GM23248 (cell line): Measurements from ENCODE around the gene FURIN. TPM values are rescaled to one million over a fixed set of nuclear protein-coding genes. Genes with fewer than 3 reads are reported as not detected.

Experiments
- DNase-seq: peaks from one replicate; pipeline ENCODE4 v3.0.0-alpha.2; 2015
- H2AFZ ChIP-seq: fragments of 200-600 bp; sonication (generic); 2 replicates; pipeline ENCODE4 v1.6.1; 2016; ENCODE audit warnings: antibody characterized with exemption
- H3F3A ChIP-seq: fragments of 200-600 bp; sonication (generic); 2 replicates; pipeline ENCODE4 v1.6.1; 2016; ENCODE audit warnings: mild to moderate bottlenecking, antibody characterized with exemption, mixed run types; ENCODE audit not compliant: insufficient read depth
- H3K27ac ChIP-seq: fragments of 200-600 bp; sonication (generic); 2 replicates; pipeline ENCODE4 v1.5.1; 2016; ENCODE audit warnings: mild to moderate bottlenecking
- H3K27me3 ChIP-seq: fragments of 200-600 bp; sonication (generic); replicated peaks from 2 replicates; pipeline ENCODE4 v1.6.1; 2016; ENCODE audit warnings: mild to moderate bottlenecking; ENCODE audit not compliant: insufficient read depth
- H3K36me3 ChIP-seq: fragments of 200-600 bp; sonication (generic); 2 replicates; pipeline ENCODE4 v1.6.1; 2016; ENCODE audit warnings: low read depth, mild to moderate bottlenecking
- H3K4me1 ChIP-seq: fragments of 200-600 bp; sonication (generic); 2 replicates; pipeline ENCODE4 v1.6.1; 2016; ENCODE audit warnings: mild to moderate bottlenecking; ENCODE audit not compliant: insufficient read depth
- H3K4me2 ChIP-seq: fragments of 200-600 bp; sonication (generic); one replicate; pipeline ENCODE4 v1.6.1; 2016; ENCODE audit warnings: mild to moderate bottlenecking; ENCODE audit not compliant: unreplicated experiment
- H3K4me3 ChIP-seq: fragments of 200-600 bp; sonication (generic); 2 replicates; pipeline ENCODE4 v1.5.1; 2016; ENCODE audit warnings: mild to moderate bottlenecking
- H3K79me2 ChIP-seq: fragments of 200-600 bp; sonication (generic); 2 replicates; pipeline ENCODE4 v1.6.1; 2016; ENCODE audit warnings: mild to moderate bottlenecking; ENCODE audit not compliant: insufficient read depth
- H3K9ac ChIP-seq: fragments of 200-600 bp; sonication (generic); 2 replicates; pipeline ENCODE4 v1.6.1; 2016; ENCODE audit warnings: mild to moderate bottlenecking
- H3K9me2 ChIP-seq: fragments of 200-600 bp; sonication (generic); 2 replicates; pipeline ENCODE4 v1.6.1; 2016; ENCODE audit warnings: mixed run types, mild to moderate bottlenecking, moderate library complexity; ENCODE audit not compliant: insufficient read depth
- H3K9me3 ChIP-seq: fragments of 200-600 bp; sonication (generic); one replicate; pipeline ENCODE4 v1.6.1; 2017; ENCODE audit warnings: low read depth
- H4K20me1 ChIP-seq: fragments of 200-600 bp; sonication (generic); 2 replicates; pipeline ENCODE4 v1.6.0; 2016; ENCODE audit not compliant: insufficient read depth
- EZH2 ChIP-seq: fragments of 200-600 bp; sonication (generic); IDR thresholded peaks from 2 replicates; pipeline ENCODE4 v1.6.1; 2018; ENCODE audit warnings: antibody characterized with exemption, mild to moderate bottlenecking; ENCODE audit not compliant: insufficient read depth, poor library complexity, severe bottlenecking
- EZH2phosphoT487 ChIP-seq: fragments of 200-600 bp; sonication (generic); IDR thresholded peaks from 2 replicates; pipeline ENCODE4 v1.6.1; 2018; ENCODE audit warnings: antibody characterized with exemption, moderate library complexity, mild to moderate bottlenecking, low read depth; ENCODE audit not compliant: insufficient read depth
- WGBS, 2 experiments: methylation state at CpG; one replicate each; pipeline ENCODE4 v1.1.6; 2015 to 2017; ENCODE audit warnings: low lambda C conversion rate in 2 of 2, low coverage in 1 of 2; ENCODE audit errors: missing lambda C conversion rate in 2 of 2; 5-methylcytosine and 5-hydroxymethylcytosine counted together
- in situ Hi-C: fragments of 300-500 bp; cut with MboI; formaldehyde crosslinking; loops from 2 replicates; pipeline ENCODE4 v1.15.0; 2020
- polyA plus RNA-seq: library from polyadenylated mRNA; unstranded; fragments of >200 nt; fragmentation: Nextera tagmentation; extraction: Ambion mirVana; gene quantifications from 2 replicates; pipeline ENCODE4 v1.2.1, GENCODE V29; 2016
- total RNA-seq: library from RNA; depleted of rRNA; stranded (reverse); fragments of >200 nt; shearing (Covaris generic); gene quantifications from 2 replicates; pipeline ENCODE4 v1.2.3, GENCODE V29; 2014

The FURIN gene
- total and polyA plus RNA-seq, 2 experiments from 2014 or later = 13.9 to 50.8 TPM

GRCh38 chr15:90857337-90857736 lies 11.1 kb upstream of the FURIN start:
- H3K9me2 ChIP-seq = no peaks in the 10 kb centered on the region
- no peak overlapping the region for H3K4me2 ChIP-seq
- no peaks in the 10 kb centered on the region for H3K36me3 ChIP-seq
- DNase-seq = no peak
- TF ChIP-seq EZH2phosphoT487 = no peak
- no peak for TF ChIP-seq EZH2
- no peak overlapping the region for H3K4me3 ChIP-seq
- H3K4me1 ChIP-seq = peaks cover 3% of the 10 kb centered on the region
- peaks cover 2% of the 10 kb centered on the region; the same call in 1 of the 2 replicates for H3F3A ChIP-seq
- H3K27ac ChIP-seq = no peak overlapping the region
- no peak overlapping the region for H2AFZ ChIP-seq
- H3K27me3 ChIP-seq = no peaks in the 10 kb centered on the region
- H3K9ac ChIP-seq = no peak overlapping the region
- H3K9me3 ChIP-seq = no peaks in the 10 kb centered on the region
- no peaks in the 10 kb centered on the region for H4K20me1 ChIP-seq
- in situ Hi-C loops = no loop called here
- 68 to 72% methylated on average over 8 of the region's 8 CpGs for WGBS, 2 experiments
- no peaks in the 10 kb centered on the region for H3K79me2 ChIP-seq

- H3K79me2 ChIP-seq = no peaks in the 10 kb centered on the region
- WGBS, 2 experiments = 91 to 95% methylated on average over 8 of the region's 8 CpGs
- no peak overlapping the region for H3K4me2 ChIP-seq
- no peak for DNase-seq
- H3K9ac ChIP-seq = no peak overlapping the region
- no peak overlapping the region for H3K27ac ChIP-seq
- H3K9me2 ChIP-seq = no peaks in the 10 kb centered on the region
- H3F3A ChIP-seq = no peaks in the 10 kb centered on the region
- H2AFZ ChIP-seq = no peak overlapping the region
- no peaks in the 10 kb centered on the region for H4K20me1 ChIP-seq
- no peaks in the 10 kb centered on the region for H3K4me1 ChIP-seq
- no peak for TF ChIP-seq EZH2
- no peak for TF ChIP-seq EZH2phosphoT487
- in situ Hi-C loops = no loop called here
- no peaks in the 10 kb centered on the region for H3K9me3 ChIP-seq
- no peaks in the 10 kb centered on the region for H3K27me3 ChIP-seq
- H3K4me3 ChIP-seq = no peak overlapping the region
- no peaks in the 10 kb centered on the region for H3K36me3 ChIP-seq
These were observed 10.4 kb upstream of the FURIN start for GRCh38 chr15:90857883-90858443.

GRCh38 chr15:90859234-90860131 lies 8.9 kb upstream of the FURIN start:
- Histone ChIP-seq H3K27ac (no peak overlapping the region), H3K9me3 (no peaks in the 10 kb centered on the region), H3K9ac (no peak overlapping the region), H3K4me1 (peaks cover 10% of the 10 kb centered on the region), H3K9me2 (no peaks in the 10 kb centered on the region), H3F3A (peaks cover 14% of the 10 kb centered on the region), H4K20me1 (no peaks in the 10 kb centered on the region), H3K4me3 (no peak overlapping the region), H2AFZ (peak overlapping the region; percentile 10; the same call in 1 of the 2 replicates), H3K36me3 (no peaks in the 10 kb centered on the region), H3K4me2 (no peak overlapping the region), H3K79me2 (no peaks in the 10 kb centered on the region), H3K27me3 (no peaks in the 10 kb centered on the region)
- no peak for DNase-seq
- TF ChIP-seq EZH2 (no peak), EZH2phosphoT487 (no peak)
- 63 to 68% methylated on average over 10 of the region's 10 CpGs for WGBS, 2 experiments
- in situ Hi-C loops = no loop called here

GRCh38 chr15:90860450-90860849 lies 7.9 kb upstream of the FURIN start:
- peaks cover 15% of the 10 kb centered on the region for H3F3A ChIP-seq
- no peaks in the 10 kb centered on the region for H3K27me3 ChIP-seq
- no peaks in the 10 kb centered on the region for H3K9me3 ChIP-seq
- H3K9ac ChIP-seq = no peak overlapping the region
- H3K79me2 ChIP-seq = no peaks in the 10 kb centered on the region
- no peak overlapping the region for H3K27ac ChIP-seq
- H3K36me3 ChIP-seq = no peaks in the 10 kb centered on the region
- 93 to 96% methylated on average over 7 of the region's 7 CpGs for WGBS, 2 experiments
- no peaks in the 10 kb centered on the region for H3K9me2 ChIP-seq
- H3K4me2 ChIP-seq = no peak overlapping the region
- H3K4me3 ChIP-seq = no peak overlapping the region
- no peaks in the 10 kb centered on the region for H4K20me1 ChIP-seq
- in situ Hi-C loops = no loop called here
- peaks cover 10% of the 10 kb centered on the region for H3K4me1 ChIP-seq
- no peak for TF ChIP-seq EZH2
- no peak for TF ChIP-seq EZH2phosphoT487
- H2AFZ ChIP-seq = no peak overlapping the region
- DNase-seq = no peak
